H9 (cell line): ENCODE measurements around the gene SLC2A10. TPM values are rescaled to one million over a fixed set of nuclear protein-coding genes. Genes with fewer than 3 reads are reported as not detected.

Experiments
- DNase-seq: peaks from one replicate; pipeline ENCODE4 v3.0.0-alpha.2; 2017
- H2AFZ ChIP-seq: one replicate; pipeline ENCODE4 v1.6.1; 2013; ENCODE audit warnings: mild to moderate bottlenecking, low read length, control low read depth, moderate library complexity
- H2AK5ac ChIP-seq: 2 replicates; pipeline ENCODE4 v1.6.1; 2013; ENCODE audit warnings: low read length, control low read depth, mixed read lengths; ENCODE audit not compliant: insufficient read length
- H2BK120ac ChIP-seq: one replicate; pipeline ENCODE4 v1.6.1; 2013; ENCODE audit warnings: low read depth, mild to moderate bottlenecking, low read length, control low read depth, inconsistent platforms; ENCODE audit not compliant: poor library complexity, severe bottlenecking
- H2BK12ac ChIP-seq: 2 replicates; pipeline ENCODE4 v1.6.1; 2013; ENCODE audit warnings: low read length, control low read depth, mixed read lengths, low read depth; ENCODE audit not compliant: insufficient read length
- H2BK15ac ChIP-seq: 2 replicates; pipeline ENCODE4 v1.6.1; 2013; ENCODE audit warnings: low read depth, low read length, control low read depth
- H2BK20ac ChIP-seq: one replicate; pipeline ENCODE4 v1.6.1; 2013; ENCODE audit warnings: low read depth, mild to moderate bottlenecking, low read length, control low read depth, inconsistent platforms; ENCODE audit not compliant: poor library complexity, severe bottlenecking
- H2BK5ac ChIP-seq: 2 replicates; pipeline ENCODE4 v1.6.1; 2013; ENCODE audit warnings: low read length, control low read depth, mixed read lengths; ENCODE audit not compliant: insufficient read length
- H3K14ac ChIP-seq: 2 replicates; pipeline ENCODE4 v1.6.1; 2013; ENCODE audit warnings: low read length, control low read depth; ENCODE audit not compliant: insufficient read depth
- H3K18ac ChIP-seq: 2 replicates; pipeline ENCODE4 v1.6.1; 2013; ENCODE audit warnings: low read depth, mild to moderate bottlenecking, mixed read lengths, low read length, control low read depth; ENCODE audit not compliant: insufficient read length
- H3K23ac ChIP-seq: 2 replicates; pipeline ENCODE4 v1.6.1; 2013; ENCODE audit warnings: low read length, control low read depth, mixed read lengths, low read depth; ENCODE audit not compliant: insufficient read length
- H3K23me2 ChIP-seq: 2 replicates; pipeline ENCODE4 v1.6.1; 2013; ENCODE audit warnings: low read depth, mild to moderate bottlenecking, mixed read lengths, low read length, control low read depth; ENCODE audit not compliant: insufficient read length, poor library complexity, severe bottlenecking
- H3K27ac ChIP-seq: 2 replicates; pipeline ENCODE4 v1.5.1; 2013; ENCODE audit warnings: low read length, control low read depth, mixed read lengths, low read depth; ENCODE audit not compliant: insufficient read length
- H3K27me3 ChIP-seq: 2 replicates; pipeline ENCODE4 v1.6.1; 2013; ENCODE audit warnings: low read length, control low read depth, inconsistent platforms; ENCODE audit not compliant: insufficient read depth
- H3K4ac ChIP-seq: 2 replicates; pipeline ENCODE4 v1.6.1; 2013; ENCODE audit warnings: low read depth, mild to moderate bottlenecking, control low read depth, inconsistent platforms, low read length, moderate library complexity
- H3K4me1 ChIP-seq: 2 replicates; pipeline ENCODE4 v1.6.1; 2013; ENCODE audit warnings: low read length, control low read depth, inconsistent platforms; ENCODE audit not compliant: insufficient read depth
- H3K4me2 ChIP-seq: 2 replicates; pipeline ENCODE4 v1.6.1; 2013; ENCODE audit warnings: low read length, control low read depth, mixed read lengths; ENCODE audit not compliant: insufficient read length, insufficient read depth
- H3K56ac ChIP-seq: 2 replicates; pipeline ENCODE4 v1.6.1; 2013; ENCODE audit warnings: low read depth, mild to moderate bottlenecking, mixed read lengths, low read length, control low read depth; ENCODE audit not compliant: insufficient read length
- H3K79me1 ChIP-seq: 2 replicates; pipeline ENCODE4 v1.6.1; 2013; ENCODE audit warnings: low read depth, mild to moderate bottlenecking, moderate library complexity, low read length, control low read depth, inconsistent platforms; ENCODE audit not compliant: insufficient read depth, poor library complexity, severe bottlenecking
- H3K79me2 ChIP-seq: 2 replicates; pipeline ENCODE4 v1.6.1; 2013; ENCODE audit warnings: low read length, control low read depth, inconsistent platforms; ENCODE audit not compliant: insufficient read depth
- H3K9ac ChIP-seq: 2 replicates; pipeline ENCODE4 v1.6.1; 2013; ENCODE audit warnings: low read length, control low read depth, mixed read lengths; ENCODE audit not compliant: insufficient read length; ENCODE audit errors: extremely low read depth
- H3K9me3 ChIP-seq: one replicate; pipeline ENCODE4 v1.6.1; 2013; ENCODE audit warnings: low read depth, low read length, inconsistent platforms; ENCODE audit not compliant: control insufficient read depth
- H3T11ph ChIP-seq: one replicate; pipeline ENCODE4 v1.6.1; 2013; ENCODE audit warnings: mild to moderate bottlenecking, low read length, control low read depth, inconsistent platforms
- H4K20me1 ChIP-seq: one replicate; pipeline ENCODE4 v1.6.1; 2013; ENCODE audit not compliant: control insufficient read depth, insufficient read length, insufficient read depth
- H4K5ac ChIP-seq: 2 replicates; pipeline ENCODE4 v1.6.1; 2013; ENCODE audit warnings: low read depth, mild to moderate bottlenecking, mixed read lengths, low read length, control low read depth; ENCODE audit not compliant: insufficient read length
- H4K8ac ChIP-seq: replicated peaks from 2 replicates; pipeline ENCODE4 v1.6.1; 2013; ENCODE audit warnings: low read length, control low read depth, mixed read lengths, low read depth; ENCODE audit not compliant: insufficient read length
- H4K91ac ChIP-seq: 2 replicates; pipeline ENCODE4 v1.6.1; 2013; ENCODE audit warnings: low read depth, mild to moderate bottlenecking, moderate library complexity, mixed read lengths, low read length, control low read depth; ENCODE audit not compliant: insufficient read length
- H3K27ac Mint-ChIP-seq, 3 experiments: 2 replicates in 2 of 3; 3 replicates in 1 of 3; pipeline ENCODE4 v1.8.0; 2020 to 2021; ENCODE audit warnings: mixed read lengths in 3 of 3, mild to moderate bottlenecking in 1 of 3, moderate library complexity in 1 of 3
- H3K27me3 Mint-ChIP-seq: 2 replicates; pipeline ENCODE4 v1.8.0; 2021; ENCODE audit warnings: low read depth, mild to moderate bottlenecking, moderate library complexity, mixed read lengths
- H3K36me3 Mint-ChIP-seq, 3 experiments: 2 replicates in 2 of 3; 3 replicates in 1 of 3; pipeline ENCODE4 v1.8.0; 2020 to 2021; ENCODE audit warnings: low read depth in 3 of 3, mixed read lengths in 3 of 3; ENCODE audit not compliant: insufficient read depth in 1 of 3
- H3K4me1 Mint-ChIP-seq, 2 experiments: 2 replicates each; pipeline ENCODE4 v1.8.0; 2020; ENCODE audit warnings: mixed read lengths in 2 of 2
- H3K4me3 Mint-ChIP-seq, 2 experiments: 2 replicates in 1 of 2; 3 replicates in 1 of 2; pipeline ENCODE4 v1.8.0; 2020 to 2021; ENCODE audit warnings: mild to moderate bottlenecking in 2 of 2, mixed read lengths in 2 of 2, moderate library complexity in 1 of 2
- H3K9me3 Mint-ChIP-seq, 2 experiments: 2 replicates in 1 of 2; 3 replicates in 1 of 2; pipeline ENCODE4 v1.8.0; 2020; ENCODE audit warnings: mild to moderate bottlenecking in 2 of 2, mixed read lengths in 2 of 2, moderate library complexity in 1 of 2
- WGBS: extraction: QIAGEN DNeasy Blood & Tissue Kit; methylation state at CpG from one replicate; pipeline ENCODE4 v1.1.7; 2013; ENCODE audit warnings: missing lambda C conversion rate, low lambda C conversion rate, mixed read lengths; ENCODE audit not compliant: insufficient read length; ENCODE audit errors: extremely low coverage; 5-methylcytosine and 5-hydroxymethylcytosine counted together
- total RNA-seq: library from RNA; stranded (reverse); gene quantifications from 2 replicates; pipeline ENCODE4 v1.2.1, GENCODE V29; 2021
- TF ChIP-seq, protein P1 (sequence below): fragments of 200-600 bp; sonication (generic); conservative IDR thresholded peaks from 3 replicates; pipeline ENCODE4 v1.8.0; 2021; ENCODE audit warnings: antibody characterized with exemption, mild to moderate bottlenecking

SLC2A10 gene
- total RNA-seq, 1 experiment from 2014 or later: 8.2 TPM

GRCh38 chr20:46683939-46684750 is 25.3 kb upstream of the SLC2A10 start:
- Histone ChIP-seq H3K79me2 (peaks cover 12% of the 10 kb centered on the region; the same call in 1 of the 2 replicates), H4K8ac (no peak overlapping the region), H3K23ac (no peak overlapping the region), H3K23me2 (peaks cover 10% of the 10 kb centered on the region), H2BK20ac (no peak overlapping the region), H3K56ac (no peak overlapping the region), H3K27me3 (no peaks in the 10 kb centered on the region), H4K91ac (no peak overlapping the region), H3K14ac (peak overlapping the region; percentile 72; the same call in 1 of the 2 replicates), H3K4me1 (peaks cover 13% of the 10 kb centered on the region; the same call in 1 of the 2 replicates), H4K5ac (no peak overlapping the region), H3K9me3 (no peaks in the 10 kb centered on the region), H3K9ac (peak overlapping the region; percentile 84), H3K18ac (peak overlapping the region; percentile 79), H3K79me1 (peaks cover 7% of the 10 kb centered on the region), H2AK5ac (no peak overlapping the region), H2BK12ac (no peak overlapping the region), H3K4me2 (peak overlapping the region; percentile 83), H2BK120ac (no peak overlapping the region), H3K27ac (peak overlapping the region; percentile 49), H4K20me1 (no peaks in the 10 kb centered on the region), H3K4ac (no peak overlapping the region; the same call in 1 of the 2 replicates), H2BK15ac (no peak overlapping the region), H3T11ph (no peak overlapping the region), H2BK5ac (no peak overlapping the region), H2AFZ (no peak overlapping the region)
- Mint-ChIP-seq H3K4me3 (peak overlapping the region; percentile 78 to 85), H3K36me3 (peaks cover 22 to 46% (median 42%) of the 10 kb centered on the region in 3 experiments), H3K27me3 (no peaks in the 10 kb centered on the region), H3K27ac (peak overlapping the region; percentile 63 to 97 (median 85)), H3K4me1 (peaks cover 60 to 65% of the 10 kb centered on the region in 2 experiments), H3K9me3 (peaks cover 0 to 3% of the 10 kb centered on the region in 2 experiments; a peak in 1 of 5 replicates)
- no CpG with 5 or more reads among the region's 23 CpGs for WGBS
- DNase-seq: peak; percentile 83
- TF ChIP-seq, protein P1, sequence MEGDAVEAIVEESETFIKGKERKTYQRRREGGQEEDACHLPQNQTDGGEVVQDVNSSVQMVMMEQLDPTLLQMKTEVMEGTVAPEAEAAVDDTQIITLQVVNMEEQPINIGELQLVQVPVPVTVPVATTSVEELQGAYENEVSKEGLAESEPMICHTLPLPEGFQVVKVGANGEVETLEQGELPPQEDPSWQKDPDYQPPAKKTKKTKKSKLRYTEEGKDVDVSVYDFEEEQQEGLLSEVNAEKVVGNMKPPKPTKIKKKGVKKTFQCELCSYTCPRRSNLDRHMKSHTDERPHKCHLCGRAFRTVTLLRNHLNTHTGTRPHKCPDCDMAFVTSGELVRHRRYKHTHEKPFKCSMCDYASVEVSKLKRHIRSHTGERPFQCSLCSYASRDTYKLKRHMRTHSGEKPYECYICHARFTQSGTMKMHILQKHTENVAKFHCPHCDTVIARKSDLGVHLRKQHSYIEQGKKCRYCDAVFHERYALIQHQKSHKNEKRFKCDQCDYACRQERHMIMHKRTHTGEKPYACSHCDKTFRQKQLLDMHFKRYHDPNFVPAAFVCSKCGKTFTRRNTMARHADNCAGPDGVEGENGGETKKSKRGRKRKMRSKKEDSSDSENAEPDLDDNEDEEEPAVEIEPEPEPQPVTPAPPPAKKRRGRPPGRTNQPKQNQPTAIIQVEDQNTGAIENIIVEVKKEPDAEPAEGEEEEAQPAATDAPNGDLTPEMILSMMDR: no peak
